ENCODE measurements around the gene SNCB. TPM values are rescaled to one million over a fixed set of nuclear protein-coding genes. Genes with fewer than 3 reads are reported as not detected.

Gene SNCB
- total and polyA plus RNA-seq, 2 of the 8 experiments (the other 6 are each of a cell fraction or from before 2014, with no cell fraction given): 4.2 to 5.9 TPM

- no peak overlapping the region for H2BK20ac ChIP-seq (ENCODE audit: low read length)
- no peak overlapping the region for H2BK5ac ChIP-seq (ENCODE audit: low read depth, low read length)
- H4K8ac ChIP-seq (ENCODE audit: extremely low read depth, insufficient read depth, low read length): no peak overlapping the region
- H3K27ac ChIP-seq (ENCODE audit: low read depth, low read length): no peak overlapping the region
- no peak for FAIRE-seq
- DNase-seq (ENCODE audit: low read depth in 1 of 2, low spot score in 2 of 2): no peak
- no peaks in the 10 kb centered on the region for H3K36me3 ChIP-seq (ENCODE audit: control insufficient read depth in 2 of 4, insufficient read depth in 4 of 4, low read length in 3 of 4)
- H2BK15ac ChIP-seq (ENCODE audit: low read length): no peak overlapping the region
- H3K79me1 ChIP-seq (ENCODE audit: low read depth, low read length): no peaks in the 10 kb centered on the region
- H3K4me3 ChIP-seq (ENCODE audit: extremely low read depth in 1 of 4, insufficient read depth in 2 of 4, low read depth in 3 of 4, low read length in 4 of 4): no peak overlapping the region
- no peak overlapping the region for H3K14ac ChIP-seq (ENCODE audit: insufficient read length)
- peaks cover 10 to 18% of the 10 kb centered on the region in 2 experiments for H3K9me3 ChIP-seq (ENCODE audit: insufficient read depth in 2 of 2, low read depth in 1 of 2, low read length in 1 of 2)
- H3K56ac ChIP-seq (replicated peaks; ENCODE audit: insufficient read length, low read depth, low read length): no peak overlapping the region
- H3K4ac ChIP-seq (replicated peaks; ENCODE audit: insufficient read length, low read depth, low read length): no peak overlapping the region
- no peak overlapping the region for H4K91ac ChIP-seq (replicated peaks; ENCODE audit: insufficient read length, low read length)
- H3K23me2 ChIP-seq (ENCODE audit: low read depth, low read length): no peaks in the 10 kb centered on the region
- H3K9ac ChIP-seq (replicated peaks in 1 of 4; ENCODE audit: extremely low read depth in 1 of 4, low read depth in 3 of 4, low read length in 3 of 4): no peak overlapping the region
- no peak overlapping the region for H2AFZ ChIP-seq (ENCODE audit: low read length)
- no peak overlapping the region for H4K5ac ChIP-seq (ENCODE audit: insufficient read length, low read depth, low read length)
- no peak overlapping the region for H2AK5ac ChIP-seq (ENCODE audit: low read depth, low read length)
- ChIA-PET POLR2A (ENCODE audit: partially characterized antibody) (no interaction called here), CTCF (ENCODE audit: partially characterized antibody) (interaction anchor here (1.0 kb wide), 1 partner anchor 12 kb away, joined by 3 read pairs; no protein-coding TSS in a partner anchor)
- no peak overlapping the region for H2BK120ac ChIP-seq (replicated peaks; ENCODE audit: low read depth, low read length)
- H3K4me1 ChIP-seq (replicated peaks in 1 of 4; ENCODE audit: control insufficient read depth in 3 of 4, insufficient read depth in 4 of 4, low read length in 3 of 4): peaks cover 0 to 2% (median under 1%) of the 10 kb centered on the region in 4 experiments; a peak in 1 of 7 replicates
- no peaks in the 10 kb centered on the region for H4K20me1 ChIP-seq (replicated peaks in 1 of 2; ENCODE audit: control insufficient read depth in 1 of 2, insufficient read depth in 2 of 2, low read length in 2 of 2)
- H2BK12ac ChIP-seq (ENCODE audit: low read depth, low read length): no peak overlapping the region
- H3K23ac ChIP-seq (ENCODE audit: insufficient read length): no peak overlapping the region
- no peak overlapping the region for H3K18ac ChIP-seq (ENCODE audit: extremely low read depth, low read length)
- no peaks in the 10 kb centered on the region; a peak in 1 of 7 replicates for H3K27me3 ChIP-seq (replicated peaks in 1 of 4; ENCODE audit: control insufficient read depth in 3 of 4, extremely low read depth in 1 of 4, insufficient read depth in 3 of 4, low read length in 3 of 4)
- TF ChIP-seq CTCF (IDR thresholded peaks at IDR 0.05; ENCODE audit: control extremely low read depth in 1 of 3, insufficient read depth in 1 of 3, low read depth in 1 of 3, low read length in 3 of 3): 0 out of 4 replicates have a peak, but pooled peaks of 1 of the 3 experiments have one; percentile 4
- TF ChIP-seq BCL11A (IDR thresholded peaks at IDR 0.05; ENCODE audit: low read depth in 2 of 2, low read length in 2 of 2): no peak
- TF ChIP-seq ZNF274 (IDR thresholded peaks at IDR 0.05; ENCODE audit: borderline replicate concordance, extremely low read depth, low read length): no peak
- TF ChIP-seq CBX5 (IDR thresholded peaks at IDR 0.05; ENCODE audit: low read depth, low read length): no peak
- TF ChIP-seq RFX5 (IDR thresholded peaks at IDR 0.05; ENCODE audit: borderline replicate concordance, low read depth, low read length): no peak
- no peak for TF ChIP-seq SAP30 (IDR thresholded peaks at IDR 0.05; ENCODE audit: insufficient read depth, insufficient replicate concordance, low read length)
- no peak for TF ChIP-seq CTBP2 (IDR thresholded peaks at IDR 0.05; ENCODE audit: borderline replicate concordance, insufficient read depth, insufficient read length, low read length)
- 90% methylated on average over 12 of the region's 12 CpGs; no CpG with 5 or more reads in 1 of the 2 experiments for WGBS, 2 experiments (ENCODE audit: extremely low coverage in 1 of 2, insufficient coverage in 1 of 2, insufficient read length in 1 of 2, insufficient replicate concordance in 2 of 2, low coverage in 1 of 2, low lambda C conversion rate in 2 of 2, missing lambda C conversion rate in 1 of 2)
- no peak overlapping the region for H3K4me2 ChIP-seq (ENCODE audit: insufficient read depth in 1 of 2, low read depth in 2 of 2, low read length in 2 of 2)
- H3K79me2 ChIP-seq (ENCODE audit: control insufficient read depth in 1 of 2, insufficient read depth in 2 of 2, low read length in 2 of 2): no peaks in the 10 kb centered on the region
Observed at GRCh38 chr5:176581361-176581760, 49.0 kb downstream of the SNCB start.
